H1 (cell line): ENCODE data around the gene CD247. TPM values are rescaled to one million over a fixed set of nuclear protein-coding genes. Genes with fewer than 3 reads are reported as not detected.

Experiments used
- ATF2 ChIP-seq: IDR thresholded peaks from 2 replicates; pipeline ENCODE4 v1.6.1; 2012; ENCODE audit warnings: low read length, inconsistent platforms
- polyA plus RNA-seq, 7 experiments: library from polyadenylated mRNA; depleted of rRNA in 3 of 7; stranded (reverse) in 5 of 7; unstranded in 2 of 7; fragments of >200 nt in 5 of 7; fragments of 200-250 nt in 2 of 7; gene quantifications; 1 replicate in 5 of 7; 2 replicates in 1 of 7; 4 replicates in 1 of 7; pipeline versions ENCODE4 v1.2.1 to v1.2.3, GENCODE V29; 2011 to 2013; ENCODE audit warnings: missing spikeins in 2 of 7, mixed read lengths in 2 of 7
- total RNA-seq: library from RNA; stranded (reverse); fragmentation: NEBNext Ultra II Directional; extraction: Animal tissue kit (Norgen Biotek cat#: 25700); gene quantifications from 2 replicates; pipeline ENCODE4 v1.2.1, GENCODE V29; 2021

Gene CD247
- total and polyA plus RNA-seq, 2 of the 8 experiments (the other 6 are each of a cell fraction or from before 2014, with no cell fraction given): 2.0 to 2.2 TPM

GRCh38 chr1:167408355-167408754, 110.0 kb downstream of the CD247 start (continued):
- TF ChIP-seq ATF2: no peak
